ENCODE data around the gene KRTAP5-4. TPM values are rescaled to one million over a fixed set of nuclear protein-coding genes. Genes with fewer than 3 reads are reported as not detected.
"Not testable (repeated sequence)": the region's sequence is repeated elsewhere in the genome, so short reads cannot be mapped to it uniquely, and the experiment has no call there.

KRTAP5-4 gene
- total RNA-seq, 1 donor from 2014 or later, result not detected

DNA sequence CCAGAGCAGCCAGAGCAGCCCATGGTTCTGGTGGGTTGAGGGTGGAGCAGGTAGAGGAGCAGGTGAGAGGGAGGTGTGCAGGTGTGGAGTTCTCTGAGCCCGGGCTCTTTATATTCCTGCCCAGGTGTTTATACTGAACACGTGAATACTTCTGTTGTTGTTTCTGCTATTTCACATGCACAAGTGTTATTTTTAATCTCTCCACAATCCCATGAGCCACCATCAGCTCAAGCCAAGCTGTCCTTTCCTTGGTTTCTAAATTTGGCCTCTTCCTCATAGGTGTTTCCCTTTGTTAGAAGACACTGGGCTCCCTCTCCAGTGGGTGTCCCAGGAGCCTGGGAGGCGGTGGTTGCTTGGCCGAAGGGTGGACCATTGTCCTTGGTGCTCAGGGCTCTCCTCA lies 13.6 kb downstream of the KRTAP5-4 start, which contains the start of gene KRTAP5-3:
Gene KRTAP5-3, minus strand, starts transcription at position 101 of the 400 bp plus-strand sequence. Its CDS starts 78 bp downstream, at position 23.
- H2AFZ ChIP-seq (ENCODE audit: low read depth, low read length), result no peak within 1 kb of the TSS
- H3K4me3 Mint-ChIP-seq (ENCODE audit: unreplicated experiment), result no peak within 1 kb of the TSS
- H3K79me2 ChIP-seq (ENCODE audit: insufficient read depth, low read length), result no peaks in the 10 kb centered on the region
- H4K20me1 ChIP-seq (ENCODE audit: insufficient read depth, low read length), result no peaks in the 10 kb centered on the region
- FAIRE-seq (no peak), DNase-seq (ENCODE audit: low read depth) (no peak)
- peaks cover 7% of the 10 kb centered on the region for H3K4me1 Mint-ChIP-seq (ENCODE audit: low read depth, unreplicated experiment)
- H3K9me3 Mint-ChIP-seq (ENCODE audit: unreplicated experiment), result peaks cover 7% of the 10 kb centered on the region
- no peak within 1 kb of the TSS for H3K27ac ChIP-seq (ENCODE audit: low read depth, low read length)
- no peaks in the 10 kb centered on the region for H3K4me1 ChIP-seq (ENCODE audit: insufficient read depth, low read length)
- H3K36me3 ChIP-seq (ENCODE audit: insufficient read depth, low read length), result no peaks in the 10 kb centered on the region
- H3K9me3 ChIP-seq (ENCODE audit: insufficient read depth, low read depth, low read length), result no peaks in the 10 kb centered on the region
- no peak within 1 kb of the TSS for H3K9ac ChIP-seq (ENCODE audit: low read length)
- peaks cover 28% of the 10 kb centered on the region for H3K27me3 Mint-ChIP-seq (ENCODE audit: low read depth, unreplicated experiment)
- H3K36me3 Mint-ChIP-seq (ENCODE audit: low read depth, unreplicated experiment), result no peaks in the 10 kb centered on the region
- H3K27ac Mint-ChIP-seq (ENCODE audit: unreplicated experiment), result no peak within 1 kb of the TSS
- H3K4me3 ChIP-seq (ENCODE audit: insufficient read depth, low read depth, low read length), result no peak within 1 kb of the TSS
- peaks cover 18% of the 10 kb centered on the region for H3K27me3 ChIP-seq (ENCODE audit: insufficient read depth, low read length)
- TF ChIP-seq EZH2 (IDR thresholded peaks at IDR 0.05; ENCODE audit: insufficient read depth, low read length), result no peak
- TF ChIP-seq, protein P1, sequence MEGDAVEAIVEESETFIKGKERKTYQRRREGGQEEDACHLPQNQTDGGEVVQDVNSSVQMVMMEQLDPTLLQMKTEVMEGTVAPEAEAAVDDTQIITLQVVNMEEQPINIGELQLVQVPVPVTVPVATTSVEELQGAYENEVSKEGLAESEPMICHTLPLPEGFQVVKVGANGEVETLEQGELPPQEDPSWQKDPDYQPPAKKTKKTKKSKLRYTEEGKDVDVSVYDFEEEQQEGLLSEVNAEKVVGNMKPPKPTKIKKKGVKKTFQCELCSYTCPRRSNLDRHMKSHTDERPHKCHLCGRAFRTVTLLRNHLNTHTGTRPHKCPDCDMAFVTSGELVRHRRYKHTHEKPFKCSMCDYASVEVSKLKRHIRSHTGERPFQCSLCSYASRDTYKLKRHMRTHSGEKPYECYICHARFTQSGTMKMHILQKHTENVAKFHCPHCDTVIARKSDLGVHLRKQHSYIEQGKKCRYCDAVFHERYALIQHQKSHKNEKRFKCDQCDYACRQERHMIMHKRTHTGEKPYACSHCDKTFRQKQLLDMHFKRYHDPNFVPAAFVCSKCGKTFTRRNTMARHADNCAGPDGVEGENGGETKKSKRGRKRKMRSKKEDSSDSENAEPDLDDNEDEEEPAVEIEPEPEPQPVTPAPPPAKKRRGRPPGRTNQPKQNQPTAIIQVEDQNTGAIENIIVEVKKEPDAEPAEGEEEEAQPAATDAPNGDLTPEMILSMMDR (IDR thresholded peaks at IDR 0.05; ENCODE audit: insufficient read depth, low read depth, low read length), result no peak
- H3K4me2 ChIP-seq (ENCODE audit: low read length), result no peak within 1 kb of the TSS

DNA sequence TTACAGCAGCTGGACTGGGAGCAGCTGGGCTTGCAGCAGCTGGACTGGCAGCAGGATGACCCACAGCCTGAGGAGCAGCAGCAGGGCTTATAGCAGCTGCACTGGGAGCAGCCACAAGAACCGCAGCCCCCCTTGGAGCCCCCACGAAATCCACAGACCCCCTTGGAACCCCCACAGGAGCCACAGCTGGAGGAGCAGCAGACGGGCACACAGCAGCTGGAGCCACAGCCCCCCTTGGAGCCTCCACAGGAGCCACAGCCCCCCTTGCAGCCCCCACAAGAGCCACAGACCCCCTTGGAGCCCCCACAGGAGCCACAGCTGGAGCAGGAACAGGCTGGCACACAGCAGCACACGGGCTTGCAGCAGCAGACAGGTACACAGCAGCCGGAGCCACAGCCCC lies 14.0 kb downstream of the KRTAP5-4 start:
- not testable (repeated sequence) for H3K27ac ChIP-seq (ENCODE audit: low read depth, low read length); H3K9me3 Mint-ChIP-seq (ENCODE audit: unreplicated experiment); H3K4me1 ChIP-seq (ENCODE audit: insufficient read depth, low read length); H3K4me1 Mint-ChIP-seq (ENCODE audit: low read depth, unreplicated experiment); DNase-seq (ENCODE audit: low read depth); H3K79me2 ChIP-seq (ENCODE audit: insufficient read depth, low read length); H3K9ac ChIP-seq (ENCODE audit: low read length); H4K20me1 ChIP-seq (ENCODE audit: insufficient read depth, low read length); H3K36me3 ChIP-seq (ENCODE audit: insufficient read depth, low read length); H3K36me3 Mint-ChIP-seq (ENCODE audit: low read depth, unreplicated experiment); H3K4me3 Mint-ChIP-seq (ENCODE audit: unreplicated experiment); H3K27ac Mint-ChIP-seq (ENCODE audit: unreplicated experiment); H3K9me3 ChIP-seq (ENCODE audit: insufficient read depth, low read depth, low read length); H2AFZ ChIP-seq (ENCODE audit: low read depth, low read length); H3K4me3 ChIP-seq (ENCODE audit: insufficient read depth, low read depth, low read length); H3K4me2 ChIP-seq (ENCODE audit: low read length); FAIRE-seq
- peaks cover 22% of the 10 kb centered on the region for H3K27me3 ChIP-seq (ENCODE audit: insufficient read depth, low read length)
- H3K27me3 Mint-ChIP-seq (ENCODE audit: low read depth, unreplicated experiment), result peaks cover 32% of the 10 kb centered on the region

DNA sequence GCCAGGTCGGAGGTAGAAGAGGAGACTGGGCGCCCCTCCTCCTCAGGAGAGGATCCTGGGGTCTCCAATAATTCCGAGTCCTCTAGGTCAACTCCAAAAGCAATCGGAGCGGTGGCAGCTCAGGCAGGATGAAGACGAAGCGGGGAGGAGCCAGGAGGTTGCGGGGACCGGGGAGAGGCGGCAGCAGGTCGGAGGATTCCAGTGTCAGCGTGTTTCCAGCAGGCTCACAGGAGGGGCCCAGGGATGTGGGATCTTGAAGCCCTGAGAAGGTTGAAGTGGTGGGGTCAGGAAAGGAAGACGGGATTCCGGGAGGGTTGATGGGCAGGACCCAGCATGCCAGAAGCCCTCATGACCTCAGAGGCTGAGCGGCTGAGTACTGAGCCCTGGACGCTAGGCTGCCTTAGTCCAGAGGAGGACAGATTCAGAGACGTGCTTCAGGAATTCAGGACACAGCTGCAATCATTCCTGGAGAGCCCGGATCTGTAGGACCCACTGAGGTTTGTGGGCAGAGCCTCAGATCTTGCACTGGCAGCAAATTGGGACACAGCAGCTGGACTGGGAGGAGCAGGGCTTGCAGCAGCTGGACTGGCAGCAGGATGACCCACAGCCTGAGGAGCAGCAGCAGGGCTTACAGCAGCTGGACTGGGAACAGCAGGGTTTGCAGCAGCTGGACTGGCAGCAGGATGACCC lies 14.6 kb downstream of the KRTAP5-4 start:
- not testable (repeated sequence) for H2AFZ ChIP-seq (ENCODE audit: low read depth, low read length); H4K20me1 ChIP-seq (ENCODE audit: insufficient read depth, low read length); H3K36me3 Mint-ChIP-seq (ENCODE audit: low read depth, unreplicated experiment); H3K9ac ChIP-seq (ENCODE audit: low read length); H3K9me3 Mint-ChIP-seq (ENCODE audit: unreplicated experiment); H3K4me1 Mint-ChIP-seq (ENCODE audit: low read depth, unreplicated experiment); H3K4me3 Mint-ChIP-seq (ENCODE audit: unreplicated experiment); H3K4me2 ChIP-seq (ENCODE audit: low read length); H3K4me1 ChIP-seq (ENCODE audit: insufficient read depth, low read length); H3K27ac ChIP-seq (ENCODE audit: low read depth, low read length); H3K36me3 ChIP-seq (ENCODE audit: insufficient read depth, low read length); DNase-seq (ENCODE audit: low read depth); H3K79me2 ChIP-seq (ENCODE audit: insufficient read depth, low read length); H3K4me3 ChIP-seq (ENCODE audit: insufficient read depth, low read depth, low read length); FAIRE-seq; H3K9me3 ChIP-seq (ENCODE audit: insufficient read depth, low read depth, low read length)
- H3K27me3 ChIP-seq (ENCODE audit: insufficient read depth, low read length), result peaks cover 25% of the 10 kb centered on the region
- Mint-ChIP-seq H3K27me3 (ENCODE audit: low read depth, unreplicated experiment) (peaks cover 34% of the 10 kb centered on the region), H3K27ac (ENCODE audit: unreplicated experiment) (peak overlapping the region; percentile 80)

DNA sequence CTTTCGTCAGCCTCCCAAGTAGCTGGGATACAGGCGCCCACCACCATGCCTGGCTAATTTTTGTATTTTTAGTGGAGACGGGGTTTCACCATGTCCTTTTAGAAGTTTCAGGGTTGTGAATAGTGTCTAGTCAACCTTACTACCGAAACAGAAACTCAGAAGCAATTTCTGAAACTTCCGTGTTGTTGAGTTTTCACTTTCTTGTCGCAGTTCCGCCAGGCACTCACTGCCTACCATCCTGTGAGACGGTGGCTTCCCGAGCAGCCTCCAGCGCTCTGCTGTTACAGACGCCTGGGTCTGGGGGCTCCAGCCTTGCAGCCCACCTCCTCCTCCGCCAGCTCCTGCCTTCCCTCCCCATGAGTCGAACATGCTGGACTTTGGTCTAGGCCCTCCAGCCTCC lies 16.0 kb downstream of the KRTAP5-4 start:
- not testable (repeated sequence) for H3K4me3 Mint-ChIP-seq (ENCODE audit: unreplicated experiment); H3K79me2 ChIP-seq (ENCODE audit: insufficient read depth, low read length); H3K9me3 Mint-ChIP-seq (ENCODE audit: unreplicated experiment); H3K36me3 Mint-ChIP-seq (ENCODE audit: low read depth, unreplicated experiment); H3K9ac ChIP-seq (ENCODE audit: low read length); H3K4me2 ChIP-seq (ENCODE audit: low read length); DNase-seq (ENCODE audit: low read depth); FAIRE-seq; H3K4me1 ChIP-seq (ENCODE audit: insufficient read depth, low read length); H3K4me3 ChIP-seq (ENCODE audit: insufficient read depth, low read depth, low read length); H3K27ac Mint-ChIP-seq (ENCODE audit: unreplicated experiment); H3K9me3 ChIP-seq (ENCODE audit: insufficient read depth, low read depth, low read length); H2AFZ ChIP-seq (ENCODE audit: low read depth, low read length); H4K20me1 ChIP-seq (ENCODE audit: insufficient read depth, low read length); H3K36me3 ChIP-seq (ENCODE audit: insufficient read depth, low read length); H3K27ac ChIP-seq (ENCODE audit: low read depth, low read length); H3K4me1 Mint-ChIP-seq (ENCODE audit: low read depth, unreplicated experiment)
- peaks cover 24% of the 10 kb centered on the region for H3K27me3 ChIP-seq (ENCODE audit: insufficient read depth, low read length)
- H3K27me3 Mint-ChIP-seq (ENCODE audit: low read depth, unreplicated experiment), result peaks cover 35% of the 10 kb centered on the region

All from astrocyte (in vitro differentiated cells and primary cell).